B cell (primary cell): ENCODE measurements around the gene ZFX.

Source experiments
- CTCF ChIP-seq: fragments of 200-600 bp; IDR thresholded peaks from one replicate; pipeline ENCODE4 v1.8.0; 2022; ENCODE audit warnings: antibody characterized with exemption, mild to moderate bottlenecking
- EZH2 ChIP-seq: IDR thresholded peaks from 2 replicates; pipeline ENCODE4 v1.6.1; 2012; ENCODE audit warnings: borderline replicate concordance, low read depth, mild to moderate bottlenecking, moderate library complexity, low read length; ENCODE audit not compliant: insufficient read depth, poor library complexity, severe bottlenecking

DNA sequence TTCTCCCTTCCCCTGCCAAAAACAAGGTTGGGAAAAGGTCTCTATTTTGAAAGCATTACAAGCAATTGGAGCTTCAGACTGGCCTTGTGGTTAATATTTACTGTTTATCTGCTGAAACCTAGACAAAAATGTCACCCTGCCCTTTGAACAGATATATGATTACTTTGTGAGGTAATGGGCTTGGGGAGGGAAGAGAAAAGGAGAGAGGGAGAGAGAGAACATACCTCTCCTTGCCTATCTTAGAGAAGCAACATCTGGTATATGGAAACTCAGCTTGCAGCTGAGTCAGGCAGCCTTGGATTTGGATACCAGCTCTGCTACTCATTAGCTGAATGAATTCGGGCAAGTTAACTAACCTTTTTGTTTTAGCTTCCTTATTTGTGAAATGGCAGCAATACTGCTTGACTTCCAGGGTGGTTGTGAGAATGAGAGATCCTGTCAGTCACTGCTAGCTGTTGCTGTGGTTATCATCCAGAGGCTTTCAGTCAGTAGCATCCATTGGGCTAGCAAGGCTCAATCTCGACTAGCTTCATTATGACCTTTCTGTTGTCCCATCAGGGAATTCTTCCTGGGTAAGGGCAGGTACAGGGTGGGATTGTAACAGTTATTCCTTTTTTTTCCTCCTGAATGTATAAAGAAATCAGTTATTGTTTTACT is 41.1 kb downstream of the ZFX start:
- TF ChIP-seq CTCF (no peak), EZH2 (no peak)
